Measurements from ENCODE around the gene SLC34A3. TPM values are rescaled to one million over a fixed set of nuclear protein-coding genes. Genes with fewer than 3 reads are reported as not detected.

Gene SLC34A3
- not detected for total RNA-seq

GRCh38 chr9:137230705-137231371 is at the start of gene SLC34A3:
Gene SLC34A3 (plus strand): TSS chr9:137230901. CDS start chr9:137231703, 802 bp downstream.
- Mint-ChIP-seq H3K36me3 (ENCODE audit: low read depth) (no peaks in the 10 kb centered on the region), H3K4me1 (ENCODE audit: low read depth) (peaks cover 3% of the 10 kb centered on the region), H3K9me3 (no peaks in the 10 kb centered on the region), H3K4me3 (no peak within 1 kb of the TSS), H3K27me3 (peaks cover 11% of the 10 kb centered on the region), H3K27ac (no peak within 1 kb of the TSS)
- CTCF ChIA-PET = interaction anchor here (0.8 to 1.2 kb wide), 2 partner anchors 30 to 54 kb away, joined by 3 read pairs; partner anchors contain the start of gene TPRN
- DNase-seq (no peak), ATAC-seq (no peak)
- intact Hi-C loops (cut with micrococcal nuclease) = no loop called here
- POLR2A ChIA-PET = interaction anchor here (2.3 kb wide), 1 partner anchor 10 kb away, joined by 8 read pairs; the partner anchor contains the start of gene TUBB4B
- no peak for TF ChIP-seq CTCF (IDR thresholded peaks at IDR 0.05)

- ATAC-seq (no peak), DNase-seq (no peak)
- no peak overlapping the region for H3K4me3 Mint-ChIP-seq
- peaks cover 4% of the 10 kb centered on the region for H3K36me3 Mint-ChIP-seq (ENCODE audit: low read depth)
- peaks cover 8% of the 10 kb centered on the region for H3K4me1 Mint-ChIP-seq (ENCODE audit: low read depth)
- TF ChIP-seq CTCF (IDR thresholded peaks at IDR 0.05) = no peak
- POLR2A ChIA-PET = interaction anchor here (0.8 to 1.5 kb wide), 2 partner anchors 11 to 13 kb away, joined by 4 to 7 read pairs; partner anchors contain the start of genes LRRC26 and TMEM210
- no peaks in the 10 kb centered on the region for H3K27me3 Mint-ChIP-seq
- H3K9me3 Mint-ChIP-seq = no peaks in the 10 kb centered on the region
- no peak overlapping the region for H3K27ac Mint-ChIP-seq
- intact Hi-C loops (cut with micrococcal nuclease) = no loop called here
- CTCF ChIA-PET = no interaction called here
Measured at GRCh38 chr9:137181680-137182079, 49.0 kb upstream of the SLC34A3 start.

GRCh38 chr9:137182836-137183235 is 47.9 kb upstream of the SLC34A3 start:
- no peak overlapping the region for H3K27ac Mint-ChIP-seq
- ChIA-PET POLR2A (no interaction called here), CTCF (no interaction called here)
- no peaks in the 10 kb centered on the region for H3K27me3 Mint-ChIP-seq
- no peaks in the 10 kb centered on the region for H3K9me3 Mint-ChIP-seq
- no peak for DNase-seq
- no peak for TF ChIP-seq CTCF (IDR thresholded peaks at IDR 0.05)
- H3K4me3 Mint-ChIP-seq = no peak overlapping the region
- intact Hi-C loops (cut with micrococcal nuclease) = no loop called here
- H3K36me3 Mint-ChIP-seq (ENCODE audit: low read depth) = peaks cover 6% of the 10 kb centered on the region
- H3K4me1 Mint-ChIP-seq (ENCODE audit: low read depth) = peaks cover 17% of the 10 kb centered on the region
- ATAC-seq = no peak

- Mint-ChIP-seq H3K9me3 (no peaks in the 10 kb centered on the region), H3K36me3 (ENCODE audit: low read depth) (peaks cover 6% of the 10 kb centered on the region), H3K27ac (no peak overlapping the region), H3K27me3 (no peaks in the 10 kb centered on the region), H3K4me3 (no peak overlapping the region), H3K4me1 (ENCODE audit: low read depth) (peaks cover 17% of the 10 kb centered on the region)
- no peak for ATAC-seq
- intact Hi-C loops (cut with micrococcal nuclease) = no loop called here
- TF ChIP-seq CTCF (IDR thresholded peaks at IDR 0.05) = no peak
- DNase-seq = no peak
- ChIA-PET CTCF (no interaction called here), POLR2A (no interaction called here)
Measured at GRCh38 chr9:137183980-137184595, 46.6 kb upstream of the SLC34A3 start.

Measured in activated CD8-positive, alpha-beta T cell treated with anti-CD3 and anti-CD28 coated beads for 36 hours (primary cell).